NB4 (cell line): ENCODE data around the gene CCDC34.
"Not testable (repeated sequence)": the region's sequence is repeated elsewhere in the genome, so short reads cannot be mapped to it uniquely, and the experiment has no call there.

Experiments
- DNase-seq: peaks from one replicate; pipeline ENCODE4 v3.0.0; 2010; ENCODE audit warnings: low read depth
- H3K4me3 ChIP-seq: one replicate; pipeline ENCODE4 v1.5.1; 2011; ENCODE audit warnings: mild to moderate bottlenecking, low read depth, low read length, moderate library complexity
- CTCF ChIP-seq: IDR thresholded peaks from one replicate; pipeline ENCODE4 v1.5.1; 2012; ENCODE audit warnings: low read depth, low read length
- MYC ChIP-seq: IDR thresholded peaks from 2 replicates; pipeline ENCODE4 v1.6.1; 2011; ENCODE audit warnings: low read depth, low read length
- POLR2A ChIP-seq: IDR thresholded peaks from 2 replicates; pipeline ENCODE4 v1.6.1; 2011; ENCODE audit warnings: mild to moderate bottlenecking; ENCODE audit not compliant: insufficient read length; ENCODE audit errors: extremely low read depth
- TF ChIP-seq, protein P1 (sequence below): IDR thresholded peaks from 2 replicates; pipeline ENCODE4 v1.6.1; 2011; ENCODE audit warnings: low read depth, low read length

CCDC34 gene

DNA sequence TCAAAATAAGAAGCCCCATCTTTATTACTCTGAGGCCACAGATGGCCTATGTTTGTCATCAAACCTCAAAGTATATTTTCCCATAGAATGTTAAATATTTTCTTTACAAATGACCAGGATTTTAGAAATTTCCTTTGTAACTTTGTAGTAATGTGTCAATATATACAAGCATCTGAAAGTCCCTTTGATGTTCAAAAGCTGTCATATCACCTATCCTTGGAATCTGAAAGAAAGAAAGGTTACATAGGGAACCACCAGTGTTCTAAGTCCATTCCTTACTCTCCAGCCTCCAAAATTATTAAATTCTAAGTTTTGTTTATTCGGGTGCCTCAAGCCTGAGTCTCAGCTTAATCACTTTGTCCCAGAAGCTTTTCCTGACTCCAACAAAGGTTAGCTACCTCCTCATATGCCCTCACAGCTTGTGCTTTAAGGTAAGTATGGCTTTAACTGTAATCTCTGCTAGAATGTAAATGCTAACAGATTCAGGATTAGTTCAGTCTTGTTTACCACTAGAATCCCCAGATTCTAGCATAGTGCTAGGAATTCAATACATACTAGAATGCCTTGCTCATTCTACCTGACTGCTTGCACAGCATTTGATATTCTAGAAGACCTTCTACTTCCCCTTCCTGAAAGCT, 32.3 kb downstream of the CCDC34 start:
- DNase-seq = no peak
- TF ChIP-seq POLR2A (no peak), CTCF (no peak), MYC (no peak)
- TF ChIP-seq, protein P1, sequence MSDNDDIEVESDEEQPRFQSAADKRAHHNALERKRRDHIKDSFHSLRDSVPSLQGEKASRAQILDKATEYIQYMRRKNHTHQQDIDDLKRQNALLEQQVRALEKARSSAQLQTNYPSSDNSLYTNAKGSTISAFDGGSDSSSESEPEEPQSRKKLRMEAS = no peak

DNA sequence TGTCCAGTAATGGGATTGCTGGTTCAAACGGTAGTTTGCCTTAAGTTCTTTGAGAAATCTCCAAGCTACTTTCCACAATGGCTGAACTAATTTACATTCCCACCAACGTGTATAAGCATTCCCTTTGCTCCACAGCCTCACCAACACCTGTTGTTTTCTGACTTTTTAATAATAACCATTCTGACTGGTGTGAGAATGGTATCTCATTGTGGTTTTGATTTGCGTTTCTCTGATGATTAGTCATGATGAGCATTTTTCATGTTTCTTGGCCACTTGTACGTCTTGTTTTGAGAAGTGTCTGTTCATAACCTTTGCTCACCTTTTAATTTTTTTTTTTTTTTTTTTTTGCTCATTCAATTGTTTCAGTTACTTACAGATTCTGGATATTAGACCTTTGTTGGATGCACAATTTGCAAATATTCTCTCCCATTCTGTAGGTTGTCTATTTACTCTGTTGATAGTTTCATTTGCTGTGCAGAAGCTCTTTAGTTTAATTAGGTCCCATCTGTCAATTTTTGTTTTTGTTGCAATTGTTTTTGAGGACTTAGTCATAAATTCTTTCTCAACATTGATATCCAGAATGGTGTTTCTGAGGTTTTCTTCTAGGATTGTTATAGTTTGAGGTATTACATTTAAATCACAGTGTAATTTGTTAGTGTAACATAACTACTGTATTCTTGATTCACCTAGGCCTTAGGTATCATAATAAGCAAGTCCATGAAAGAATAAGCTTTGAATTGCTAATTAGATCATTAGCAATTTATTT, 33.0 kb downstream of the CCDC34 start:
- no peak for DNase-seq
- H3K4me3 ChIP-seq = no peak overlapping the region
- no peak for TF ChIP-seq CTCF
- TF ChIP-seq, protein P1 = no peak

More for the DNA sequence above, 32.3 kb downstream of the CCDC34 start:
- no peak overlapping the region for H3K4me3 ChIP-seq

GRCh38 chr11:27328614-27329013, 34.4 kb downstream of the CCDC34 start:
- TF ChIP-seq POLR2A = no peak
- TF ChIP-seq MYC = no peak
- TF ChIP-seq CTCF = no peak
- TF ChIP-seq, protein P1 = no peak
- H3K4me3 ChIP-seq = no peak overlapping the region
- DNase-seq = no peak

GRCh38 chr11:27327064-27327463, 36.0 kb downstream of the CCDC34 start:
- not testable (repeated sequence) for H3K4me3 ChIP-seq, DNase-seq

DNA sequence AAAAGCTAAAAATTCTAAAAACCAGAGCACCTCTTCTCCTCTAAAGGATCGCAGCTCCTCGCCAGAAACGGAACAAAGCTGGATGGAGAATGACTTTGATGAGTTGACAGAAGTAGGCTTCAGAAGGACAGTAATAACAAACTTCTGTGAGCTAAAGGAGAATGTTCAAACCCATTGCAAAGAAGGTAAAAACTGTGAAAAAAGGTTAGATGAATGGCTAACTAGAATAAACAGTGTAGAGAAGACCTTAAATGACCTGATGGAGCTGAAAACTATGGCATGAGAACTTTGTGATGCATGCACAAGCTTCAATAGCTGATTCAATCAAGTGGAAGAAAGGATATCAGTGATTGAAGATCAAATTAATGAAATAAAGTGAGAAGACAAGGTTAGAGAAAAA, 40.8 kb downstream of the CCDC34 start:
- not testable (repeated sequence) for DNase-seq, H3K4me3 ChIP-seq

DNA sequence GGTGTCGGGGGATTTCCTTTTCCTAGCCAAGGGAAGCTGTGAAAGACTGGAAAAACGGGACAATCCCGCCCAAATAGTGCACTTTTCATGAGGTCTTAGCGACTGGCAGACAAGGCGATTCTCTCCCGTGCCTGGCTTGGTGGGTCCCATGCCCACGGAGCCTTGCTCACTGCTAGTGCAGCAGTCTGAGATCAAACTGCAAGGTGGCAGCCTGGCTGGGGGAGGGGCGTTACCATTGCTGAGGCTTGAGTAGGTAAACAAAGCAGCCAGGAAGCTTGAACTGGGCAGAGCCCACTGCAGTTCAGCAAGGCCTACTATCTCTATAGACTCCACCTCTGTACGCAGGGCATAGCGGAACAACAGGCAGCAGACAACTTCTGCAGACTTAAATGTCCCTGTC, 41.7 kb downstream of the CCDC34 start:
- not testable (repeated sequence) for DNase-seq, H3K4me3 ChIP-seq

- no peak overlapping the region for H3K4me3 ChIP-seq
- DNase-seq = no peak
- TF ChIP-seq POLR2A = no peak
These were observed 43.9 kb downstream of the CCDC34 start for GRCh38 chr11:27319072-27319471.

- TF ChIP-seq, protein P1 = no peak
- no peak for TF ChIP-seq POLR2A
- TF ChIP-seq MYC = no peak
- no peak for TF ChIP-seq CTCF
- DNase-seq = peak; percentile 9
- H3K4me3 ChIP-seq = no peak overlapping the region
These were observed 45.3 kb downstream of the CCDC34 start for GRCh38 chr11:27317751-27318150.
